ENCODE results near the gene HLF.

The HLF gene

DNA sequence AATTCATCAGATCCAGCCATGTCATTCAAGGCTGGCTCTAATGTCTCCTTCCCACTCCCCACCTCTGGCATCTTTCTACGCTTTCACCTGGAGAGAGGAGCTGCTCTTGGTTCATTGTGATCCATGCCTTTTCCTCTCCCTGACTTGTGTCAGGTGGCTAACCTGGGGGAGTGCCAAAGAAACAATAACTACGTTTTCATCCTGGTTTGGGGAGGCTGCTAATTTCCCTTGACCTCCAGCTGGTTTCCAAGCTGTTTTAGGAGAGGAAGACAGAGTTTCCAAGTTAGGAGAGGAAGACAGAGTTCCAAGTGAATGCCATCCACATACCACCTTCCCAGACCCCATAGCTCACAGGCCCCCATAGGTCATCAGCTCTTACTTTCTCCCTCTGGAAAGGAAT lies 40.0 kb upstream of the HLF start:
- no peak overlapping the region for H3K4me3 ChIP-seq (ENCODE audit: low read depth, low read length)
- in situ Hi-C loops (cut with HindIII; ENCODE audit: low sequenced_read_pairs), result no loop called here
- no peak for DNase-seq (ENCODE audit: low read depth, low spot score)
- TF ChIP-seq, protein P1, sequence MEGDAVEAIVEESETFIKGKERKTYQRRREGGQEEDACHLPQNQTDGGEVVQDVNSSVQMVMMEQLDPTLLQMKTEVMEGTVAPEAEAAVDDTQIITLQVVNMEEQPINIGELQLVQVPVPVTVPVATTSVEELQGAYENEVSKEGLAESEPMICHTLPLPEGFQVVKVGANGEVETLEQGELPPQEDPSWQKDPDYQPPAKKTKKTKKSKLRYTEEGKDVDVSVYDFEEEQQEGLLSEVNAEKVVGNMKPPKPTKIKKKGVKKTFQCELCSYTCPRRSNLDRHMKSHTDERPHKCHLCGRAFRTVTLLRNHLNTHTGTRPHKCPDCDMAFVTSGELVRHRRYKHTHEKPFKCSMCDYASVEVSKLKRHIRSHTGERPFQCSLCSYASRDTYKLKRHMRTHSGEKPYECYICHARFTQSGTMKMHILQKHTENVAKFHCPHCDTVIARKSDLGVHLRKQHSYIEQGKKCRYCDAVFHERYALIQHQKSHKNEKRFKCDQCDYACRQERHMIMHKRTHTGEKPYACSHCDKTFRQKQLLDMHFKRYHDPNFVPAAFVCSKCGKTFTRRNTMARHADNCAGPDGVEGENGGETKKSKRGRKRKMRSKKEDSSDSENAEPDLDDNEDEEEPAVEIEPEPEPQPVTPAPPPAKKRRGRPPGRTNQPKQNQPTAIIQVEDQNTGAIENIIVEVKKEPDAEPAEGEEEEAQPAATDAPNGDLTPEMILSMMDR (IDR thresholded peaks at IDR 0.05; ENCODE audit: low read depth, low read length), result no peak

DNA sequence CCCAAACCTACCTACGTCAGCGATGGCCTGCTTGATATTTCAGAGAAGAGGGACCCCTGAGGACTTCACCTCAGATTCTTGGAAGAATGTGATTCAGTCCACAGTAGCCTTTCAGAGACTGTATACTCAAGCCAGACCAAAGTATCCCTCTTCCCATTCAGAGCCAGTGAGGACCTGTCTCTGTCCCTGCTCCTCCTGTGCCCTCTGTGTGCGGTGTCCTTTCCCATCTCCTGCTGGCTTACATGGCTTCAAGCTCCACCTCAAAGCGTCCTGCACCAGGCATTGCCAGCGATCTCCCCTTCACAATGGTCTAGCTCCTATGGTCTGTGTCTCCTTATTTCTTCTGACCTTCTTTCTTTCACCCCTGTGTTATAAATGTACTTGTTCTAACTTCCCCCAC lies 39.5 kb upstream of the HLF start:
- in situ Hi-C loops (cut with HindIII; ENCODE audit: low sequenced_read_pairs), result no loop called here
- TF ChIP-seq, protein P1 (IDR thresholded peaks at IDR 0.05; ENCODE audit: low read depth, low read length), result no peak
- no peak overlapping the region for H3K4me3 ChIP-seq (ENCODE audit: low read depth, low read length)
- no peak for DNase-seq (ENCODE audit: low read depth, low spot score)

DNA sequence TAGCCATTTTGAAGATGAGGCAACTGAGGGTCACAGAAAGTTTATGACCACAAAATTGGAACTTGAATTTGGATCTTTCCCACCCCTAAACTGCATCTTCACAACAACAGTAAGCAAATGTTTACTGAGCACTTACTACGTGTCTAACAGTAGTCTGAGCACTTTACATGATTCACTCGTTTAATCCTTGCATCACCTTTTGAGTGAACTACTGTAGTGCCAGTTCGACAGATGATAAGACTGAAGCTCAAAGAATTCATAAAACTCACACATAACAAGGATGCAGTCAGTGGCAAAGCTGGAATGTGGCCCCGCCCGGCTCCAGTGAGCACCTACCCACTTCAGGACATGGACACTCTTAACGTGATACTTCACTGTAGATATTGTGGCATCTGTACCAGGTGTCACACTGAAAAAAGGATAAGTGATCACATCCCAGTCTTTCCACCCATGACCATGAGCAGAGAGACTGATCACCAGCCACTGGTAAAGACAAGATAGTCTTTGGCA lies 36.0 kb upstream of the HLF start:
- no peak for DNase-seq (ENCODE audit: low read depth, low spot score)
- TF ChIP-seq, protein P1 (IDR thresholded peaks at IDR 0.05; ENCODE audit: low read depth, low read length), result no peak
- H3K4me3 ChIP-seq (ENCODE audit: low read depth, low read length), result no peak overlapping the region
- in situ Hi-C loops (cut with HindIII; ENCODE audit: low sequenced_read_pairs), result no loop called here

- in situ Hi-C loops (cut with HindIII; ENCODE audit: low sequenced_read_pairs), result no loop called here
- TF ChIP-seq, protein P1 (IDR thresholded peaks at IDR 0.05; ENCODE audit: low read depth, low read length), result no peak
- no peak for DNase-seq (ENCODE audit: low read depth, low spot score)
- no peak overlapping the region for H3K4me3 ChIP-seq (ENCODE audit: low read depth, low read length)
Observed at GRCh38 chr17:55229276-55229675, 35.5 kb upstream of the HLF start.

DNA sequence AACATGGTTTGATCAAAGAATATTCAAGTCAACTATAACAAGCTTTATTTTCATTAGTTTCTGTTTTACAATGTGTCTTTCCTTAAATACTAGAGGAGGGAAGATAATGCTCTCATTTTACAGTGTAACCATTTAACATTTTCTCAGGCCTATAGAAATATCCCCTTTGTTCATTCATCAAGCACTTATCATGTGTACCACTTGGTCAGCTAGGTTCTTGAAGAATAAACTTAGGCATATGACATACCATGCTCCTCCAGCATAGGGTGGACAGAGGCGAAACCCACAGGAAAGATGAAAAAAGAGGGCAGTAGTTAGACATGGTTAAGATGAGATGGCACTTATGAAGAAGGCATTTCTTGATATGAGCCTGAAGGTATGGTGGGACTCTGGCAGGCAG lies 34.0 kb upstream of the HLF start:
- no peak overlapping the region for H3K4me3 ChIP-seq (ENCODE audit: low read depth, low read length)
- no peak for DNase-seq (ENCODE audit: low read depth, low spot score)
- TF ChIP-seq, protein P1 (IDR thresholded peaks at IDR 0.05; ENCODE audit: low read depth, low read length), result no peak
- in situ Hi-C loops (cut with HindIII; ENCODE audit: low sequenced_read_pairs), result no loop called here

- TF ChIP-seq, protein P1 (IDR thresholded peaks at IDR 0.05; ENCODE audit: low read depth, low read length), result no peak
- H3K4me3 ChIP-seq (ENCODE audit: low read depth, low read length), result no peak overlapping the region
- DNase-seq (ENCODE audit: low read depth, low spot score), result no peak
- in situ Hi-C loops (cut with HindIII; ENCODE audit: low sequenced_read_pairs), result no loop called here
Observed at GRCh38 chr17:55233840-55234239, 30.9 kb upstream of the HLF start.

DNA sequence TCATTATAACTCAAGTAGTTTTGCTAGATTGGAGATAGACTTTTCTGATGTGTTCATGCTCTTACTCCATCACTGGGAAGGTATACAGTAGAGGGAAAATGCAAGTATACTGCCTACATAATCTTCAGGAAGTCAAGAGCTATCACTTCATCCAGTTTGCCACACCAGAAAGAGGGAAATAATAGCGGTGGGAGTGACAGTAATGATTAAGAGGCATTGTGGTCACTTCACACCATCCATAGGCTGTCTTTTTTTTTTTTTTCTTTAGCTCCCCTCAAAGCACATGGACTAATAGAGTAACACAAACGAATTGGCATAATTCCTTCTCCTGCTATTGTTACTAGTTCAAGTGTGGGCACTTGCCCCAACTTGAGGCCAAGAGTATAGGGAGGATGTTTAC lies 28.4 kb upstream of the HLF start:
- H3K4me3 ChIP-seq (ENCODE audit: low read depth, low read length), result no peak overlapping the region
- in situ Hi-C loops (cut with HindIII; ENCODE audit: low sequenced_read_pairs), result no loop called here
- TF ChIP-seq, protein P1 (IDR thresholded peaks at IDR 0.05; ENCODE audit: low read depth, low read length), result no peak
- DNase-seq (ENCODE audit: low read depth, low spot score), result no peak
